NB4 (cell line): ENCODE results near the gene EPGN.

Experiments
- DNase-seq: peaks from one replicate; pipeline ENCODE4 v3.0.0; 2010; ENCODE audit warnings: low read depth
- H3K4me3 ChIP-seq: one replicate; pipeline ENCODE4 v1.5.1; 2011; ENCODE audit warnings: mild to moderate bottlenecking, low read depth, low read length, moderate library complexity
- CTCF ChIP-seq: IDR thresholded peaks from one replicate; pipeline ENCODE4 v1.5.1; 2012; ENCODE audit warnings: low read depth, low read length
- MAX ChIP-seq: IDR thresholded peaks from 2 replicates; pipeline ENCODE4 v1.6.1; 2011; ENCODE audit warnings: low read depth, low read length
- MYC ChIP-seq: IDR thresholded peaks from 2 replicates; pipeline ENCODE4 v1.6.1; 2011; ENCODE audit warnings: low read depth, low read length
- POLR2A ChIP-seq: IDR thresholded peaks from 2 replicates; pipeline ENCODE4 v1.6.1; 2011; ENCODE audit warnings: mild to moderate bottlenecking; ENCODE audit not compliant: insufficient read length; ENCODE audit errors: extremely low read depth

The EPGN gene

DNA sequence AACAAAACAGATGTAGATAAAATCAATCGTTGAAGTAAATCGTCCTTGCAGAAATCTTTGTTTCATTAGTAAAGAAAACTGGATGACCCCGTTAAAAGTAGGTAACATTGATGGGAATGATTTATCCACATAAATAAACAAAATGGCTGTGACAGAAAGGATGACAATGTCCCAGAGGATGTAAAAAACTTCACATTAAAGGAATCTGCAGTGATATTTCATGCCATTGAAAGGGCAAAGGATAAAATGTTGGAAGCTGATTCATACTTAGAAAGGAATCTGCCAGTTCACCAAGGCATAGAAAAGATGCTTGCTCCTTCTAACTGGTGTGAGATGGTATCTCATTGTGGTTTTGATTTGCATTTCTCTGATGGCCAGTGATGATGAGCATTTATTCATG lies 24.2 kb upstream of the EPGN start:
- no peak for DNase-seq
- TF ChIP-seq POLR2A: no peak
- TF ChIP-seq MAX: no peak
- no peak for TF ChIP-seq CTCF
- TF ChIP-seq MYC: no peak
- H3K4me3 ChIP-seq: no peak overlapping the region

DNA sequence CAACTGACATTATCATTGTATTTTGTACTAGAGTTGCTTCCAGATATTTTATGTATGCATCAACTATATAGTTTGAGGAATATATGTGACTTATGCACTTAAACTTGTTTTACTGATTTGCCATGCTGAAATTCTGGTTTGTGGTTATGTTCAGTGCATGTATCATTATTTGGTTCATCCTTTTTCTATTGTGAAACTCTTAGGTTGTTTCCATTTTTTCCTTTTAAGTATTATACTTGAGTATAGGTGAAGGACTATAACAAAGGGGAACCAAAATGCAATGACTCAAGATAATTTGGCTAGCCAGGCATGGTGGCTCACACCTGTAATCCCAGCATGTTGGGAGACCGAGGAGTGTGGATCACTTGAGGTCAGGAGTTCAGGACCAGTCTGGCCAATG lies 21.1 kb upstream of the EPGN start:
- no peak for DNase-seq
- TF ChIP-seq MAX (no peak), MYC (no peak), POLR2A (no peak), CTCF (no peak)
- H3K4me3 ChIP-seq: no peak overlapping the region

DNA sequence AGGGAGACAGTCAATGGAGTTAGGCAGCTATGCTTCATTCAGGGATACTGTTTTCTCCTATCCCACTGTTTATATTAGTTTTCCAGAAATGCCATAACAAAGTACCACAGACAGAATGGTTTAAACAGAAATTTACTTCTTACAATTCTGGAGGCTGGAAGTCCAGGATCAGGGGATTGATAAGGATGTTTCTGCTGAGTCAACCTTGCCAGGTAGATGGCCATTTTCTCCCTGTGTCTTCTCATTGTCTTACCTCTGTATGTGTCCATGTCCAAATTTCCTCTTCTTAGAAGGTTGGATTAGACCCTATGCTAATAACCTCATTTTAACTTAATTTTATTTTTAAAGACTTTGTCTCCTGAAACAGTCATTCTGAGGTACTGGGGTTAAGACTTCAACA lies 20.5 kb upstream of the EPGN start:
- no peak for TF ChIP-seq POLR2A
- H3K4me3 ChIP-seq: no peak overlapping the region
- DNase-seq: no peak

DNA sequence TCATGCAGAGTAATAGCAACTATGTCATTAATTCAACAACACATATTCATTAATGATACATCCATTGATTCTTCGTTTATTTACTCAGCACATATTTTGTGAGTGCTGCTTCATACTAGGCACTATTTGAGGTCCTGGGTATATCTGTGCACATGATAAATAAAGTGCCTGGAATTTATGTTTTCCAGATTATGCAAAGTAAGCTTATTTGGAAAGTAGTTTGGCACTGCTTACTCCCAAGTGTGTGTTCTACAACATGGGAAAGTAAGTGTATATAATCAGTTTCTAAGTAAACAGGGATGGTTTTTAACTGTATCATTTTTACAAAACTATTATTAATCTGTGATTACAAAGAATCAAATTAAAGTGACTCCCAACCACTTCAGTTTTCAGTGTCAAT lies 16.8 kb upstream of the EPGN start:
- no peak overlapping the region for H3K4me3 ChIP-seq
- DNase-seq: no peak
- TF ChIP-seq POLR2A (no peak), MYC (no peak), CTCF (no peak), MAX (no peak)

GRCh38 chr4:74292111-74292870 lies 16.0 kb upstream of the EPGN start:
- H3K4me3 ChIP-seq: no peak overlapping the region
- TF ChIP-seq POLR2A: no peak
- no peak for TF ChIP-seq CTCF
- DNase-seq: no peak

DNA sequence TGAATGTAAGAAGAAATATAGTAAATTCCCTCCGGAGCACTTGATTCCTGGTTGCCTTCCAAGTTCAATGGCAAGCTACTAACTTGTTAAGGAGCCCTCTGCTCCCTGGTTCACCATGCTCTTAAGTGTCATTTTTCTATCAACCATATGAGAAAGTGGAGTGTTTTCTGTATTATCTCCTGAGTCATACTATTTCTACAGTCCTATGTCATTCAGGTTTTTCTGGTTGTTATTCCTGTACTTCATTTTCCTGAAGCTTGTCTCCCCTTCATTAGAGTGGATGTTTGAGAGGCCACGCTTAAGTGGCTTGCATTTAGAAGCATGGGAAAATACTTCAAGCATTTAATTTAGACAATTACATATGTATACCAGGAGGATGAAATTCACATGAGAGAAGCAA lies 14.7 kb upstream of the EPGN start:
- TF ChIP-seq CTCF (no peak), POLR2A (no peak), MAX (no peak), MYC (no peak)
- H3K4me3 ChIP-seq: no peak overlapping the region
- DNase-seq: no peak
